Transverse colon (tissue), 3 donors: Measurements from ENCODE around the gene TGFB2.
A peak's percentile ranks its signal among the peaks of the same experiment; 100 is the strongest.

ENCODE experiments used
- EP300 ChIP-seq: sonication (generic); formaldehyde crosslinking; IDR thresholded peaks from one replicate; pipeline ENCODE4 v1.6.1; 2017; ENCODE audit warnings: antibody characterized with exemption, low read depth
- POLR2A ChIP-seq: fragments of 450-650 bp; IDR thresholded peaks from one replicate; pipeline ENCODE4 v1.6.1; 2016; ENCODE audit warnings: antibody characterized with exemption, mild to moderate bottlenecking, moderate library complexity
- TF ChIP-seq, protein P1 (sequence below), 5 experiments: fragments of 200-600 bp in 3 of 5; fragments of 450-650 bp in 2 of 5; sonication (generic) in 3 of 5; IDR thresholded peaks; 1 replicate in 2 of 5; 2 replicates in 3 of 5; pipeline ENCODE4 v1.5.1; 2016 to 2017; ENCODE audit warnings: antibody characterized with exemption in 5 of 5, inconsistent platforms in 3 of 5, mild to moderate bottlenecking in 2 of 5, moderate library complexity in 1 of 5

DNA sequence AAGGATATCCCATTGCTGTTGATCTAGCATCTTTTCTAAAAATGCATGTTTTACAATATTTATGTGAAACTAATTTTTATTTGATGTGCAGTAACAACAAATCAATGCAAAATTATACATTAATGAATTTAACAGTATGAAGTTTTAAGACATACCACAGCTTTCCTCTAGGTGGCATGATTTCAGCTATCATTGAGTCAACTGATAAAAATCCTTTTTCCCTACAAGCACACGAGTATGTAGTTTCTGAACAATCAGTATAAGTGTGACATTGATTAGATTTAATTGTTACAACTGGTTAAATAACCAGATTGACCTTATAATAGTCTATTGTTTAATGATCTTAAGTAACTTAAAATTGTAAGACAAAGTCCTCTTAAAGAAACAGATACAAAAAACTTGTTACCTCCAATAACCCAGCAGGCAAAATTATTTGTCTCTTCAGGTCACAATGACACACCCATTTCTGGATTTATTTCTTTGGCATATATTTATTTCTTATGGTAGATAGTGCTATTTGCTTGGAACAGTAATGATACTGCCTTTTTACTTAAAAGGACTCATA is 5.8 kb upstream of the TGFB2 start:
- no peak for TF ChIP-seq EP300
- TF ChIP-seq, protein P1, sequence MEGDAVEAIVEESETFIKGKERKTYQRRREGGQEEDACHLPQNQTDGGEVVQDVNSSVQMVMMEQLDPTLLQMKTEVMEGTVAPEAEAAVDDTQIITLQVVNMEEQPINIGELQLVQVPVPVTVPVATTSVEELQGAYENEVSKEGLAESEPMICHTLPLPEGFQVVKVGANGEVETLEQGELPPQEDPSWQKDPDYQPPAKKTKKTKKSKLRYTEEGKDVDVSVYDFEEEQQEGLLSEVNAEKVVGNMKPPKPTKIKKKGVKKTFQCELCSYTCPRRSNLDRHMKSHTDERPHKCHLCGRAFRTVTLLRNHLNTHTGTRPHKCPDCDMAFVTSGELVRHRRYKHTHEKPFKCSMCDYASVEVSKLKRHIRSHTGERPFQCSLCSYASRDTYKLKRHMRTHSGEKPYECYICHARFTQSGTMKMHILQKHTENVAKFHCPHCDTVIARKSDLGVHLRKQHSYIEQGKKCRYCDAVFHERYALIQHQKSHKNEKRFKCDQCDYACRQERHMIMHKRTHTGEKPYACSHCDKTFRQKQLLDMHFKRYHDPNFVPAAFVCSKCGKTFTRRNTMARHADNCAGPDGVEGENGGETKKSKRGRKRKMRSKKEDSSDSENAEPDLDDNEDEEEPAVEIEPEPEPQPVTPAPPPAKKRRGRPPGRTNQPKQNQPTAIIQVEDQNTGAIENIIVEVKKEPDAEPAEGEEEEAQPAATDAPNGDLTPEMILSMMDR (IDR thresholded peaks at IDR 0.05) = peak; percentile 53 to 75 (median 61)
- no peak for TF ChIP-seq POLR2A
